K562 (cell line): Measurements from ENCODE around the gene DNAJC30. TPM values are rescaled to one million over a fixed set of nuclear protein-coding genes. Genes with fewer than 3 reads are reported as not detected.
A peak's percentile ranks its signal among the peaks of the same experiment; 100 is the strongest.

Source experiments
- BHLHE40 ChIP-seq: IDR thresholded peaks from 2 replicates; pipeline ENCODE4 v1.6.1; 2011; ENCODE audit warnings: low read length, improper control_type of control experiment
- BRCA1 ChIP-seq, 2 experiments: fragments of 450-650 bp in 1 of 2; sonication (generic) in 1 of 2; formaldehyde crosslinking in 1 of 2; IDR thresholded peaks; 2 replicates each; pipeline versions ENCODE4 v1.5.0 to v1.6.1; 2017 to 2020; ENCODE audit warnings: mild to moderate bottlenecking in 1 of 2, missing genetic modification reagents in 1 of 2
- DEAF1 ChIP-seq: fragments of 450-650 bp; formaldehyde crosslinking; IDR thresholded peaks from 2 replicates; pipeline ENCODE4 v1.4.0; 2020; ENCODE audit warnings: mild to moderate bottlenecking, moderate library complexity
- EGR1 ChIP-seq: fragments of 450-650 bp; conservative IDR thresholded peaks from 2 replicates; pipeline ENCODE4 v1.6.1; 2017; ENCODE audit warnings: mild to moderate bottlenecking
- ELF4 ChIP-seq: fragments of 450-650 bp; formaldehyde crosslinking; IDR thresholded peaks from 2 replicates; pipeline ENCODE4 v1.4.0; 2022; ENCODE audit warnings: missing genetic modification characterization
- ESRRB ChIP-seq: fragments of 250-450 bp; sonication (Bioruptor Pico); IDR thresholded peaks from 2 replicates; pipeline ENCODE4 v1.5.0; 2020; ENCODE audit warnings: mild to moderate bottlenecking, moderate library complexity, borderline replicate concordance
- FOXA1 ChIP-seq: fragments of 450-650 bp; IDR thresholded peaks from 2 replicates; pipeline ENCODE4 v1.6.1; 2016; ENCODE audit warnings: mild to moderate bottlenecking, borderline replicate concordance
- IRF9 ChIP-seq: fragments of 450-650 bp; IDR thresholded peaks from 2 replicates; pipeline ENCODE4 v1.6.1; 2016; ENCODE audit warnings: missing biosample characterization, missing genetic modification characterization
- KLF10 ChIP-seq: fragments of 250-450 bp; sonication (Bioruptor Pico); IDR thresholded peaks from 2 replicates; pipeline ENCODE4 v1.6.1; 2021; ENCODE audit warnings: matching md5 sums
- MTA2 ChIP-seq: fragments of 450-650 bp; IDR thresholded peaks from 2 replicates; pipeline ENCODE4 v1.6.1; 2016; ENCODE audit warnings: low read depth
- PHF21A ChIP-seq: fragments of 450-650 bp; IDR thresholded peaks from 2 replicates; pipeline ENCODE4 v1.6.1; 2017; ENCODE audit warnings: low read depth, borderline replicate concordance
- SRSF9 ChIP-seq: fragments of 200-400 bp; formaldehyde crosslinking; IDR thresholded peaks from 2 replicates; pipeline ENCODE4 v1.6.1; 2017; ENCODE audit warnings: low read depth, low read length, borderline replicate concordance
- TRIM25 ChIP-seq: fragments of 450-650 bp; IDR thresholded peaks from 2 replicates; pipeline ENCODE4 v1.7.0; 2016; ENCODE audit warnings: borderline replicate concordance
- ZBTB5 ChIP-seq: fragments of 450-650 bp; IDR thresholded peaks from 2 replicates; pipeline ENCODE4 v1.6.1; 2017; ENCODE audit warnings: antibody characterized with exemption
- ZC3H4 ChIP-seq: sonication (generic); formaldehyde crosslinking; IDR thresholded peaks from 2 replicates; pipeline ENCODE4 v1.9.0; 2021; ENCODE audit warnings: missing genetic modification reagents, borderline replicate concordance
- ZNF224 ChIP-seq: sonication (generic); formaldehyde crosslinking; IDR thresholded peaks from 2 replicates; pipeline ENCODE4 v1.8.0; 2022; ENCODE audit warnings: mild to moderate bottlenecking, missing genetic modification reagents
- ZNF740 ChIP-seq, 3 experiments: fragments of 200-800 bp in 1 of 3; sonication (Bioruptor generic) in 1 of 3; sonication (generic) in 1 of 3; formaldehyde crosslinking in 1 of 3; IDR thresholded peaks; 2 replicates each; pipeline versions ENCODE4 v1.6.1 to v1.8.0; 2016 to 2022; ENCODE audit warnings: mild to moderate bottlenecking in 2 of 3, missing compliant biosample characterization in 2 of 3, missing genetic modification characterization in 2 of 3, missing genetic modification reagents in 1 of 3
- ZNF764 ChIP-seq: fragments of 250-450 bp; sonication (Bioruptor Pico); IDR thresholded peaks from 2 replicates; pipeline ENCODE4 v1.4.0; 2020; ENCODE audit warnings: low read depth, mild to moderate bottlenecking, moderate library complexity
- polyA plus RNA-seq, 8 experiments: library from polyadenylated mRNA; depleted of rRNA in 4 of 8; stranded (reverse) in 5 of 8; unstranded in 3 of 8; fragments of >200 nt; fragmentation: Nextera tagmentation in 2 of 8; fragmentation: Illumina TruSeq in 1 of 8; extraction: Ambion mirVana in 2 of 8; extraction: Trizol in 1 of 8; gene quantifications; 2 replicates each; pipeline versions ENCODE4 v1.2.1 to v1.2.3, GENCODE V29; 2011 to 2014; ENCODE audit warnings: inconsistent platforms in 1 of 8, missing spikeins in 1 of 8
- total RNA-seq, 7 experiments: library from RNA; depleted of rRNA in 6 of 7; stranded (reverse); fragments of >200 nt in 6 of 7; fragmentation: Illumina TruSeq in 2 of 7; extraction: Trizol in 2 of 7; gene quantifications; 2 replicates each; pipeline versions ENCODE4 v1.2.1 to v1.2.3, GENCODE V29; 2011 to 2021; ENCODE audit warnings: low replicate concordance in 1 of 7

The DNAJC30 gene
- total and polyA plus RNA-seq, 9 of the 15 experiments (the other 6 are each of a cell fraction or from before 2014, with no cell fraction given), result 1.1 to 11.3 (median 4.6) TPM

GRCh38 chr7:73683056-73683787 lies at the start of gene DNAJC30, which contains the start of gene BUD23 (continued):
- TF ChIP-seq ZNF764 (CRISPR knock-in tag), result no peak
- TF ChIP-seq FOXA1, result no peak
- no peak for TF ChIP-seq ELF4 (CRISPR knock-in tag)
- no peak for TF ChIP-seq ESRRB (CRISPR knock-in tag)
- no peak for TF ChIP-seq KLF10 (CRISPR knock-in tag)
- TF ChIP-seq ZNF224 (CRISPR knock-in tag), result no peak
- TF ChIP-seq DEAF1 (CRISPR knock-in tag), result no peak
- no peak for TF ChIP-seq SRSF9
- TF ChIP-seq ZBTB5, result no peak
- TF ChIP-seq IRF9, result no peak
- TF ChIP-seq TRIM25, result no peak
- no peak for TF ChIP-seq BRCA1 (IDR thresholded peaks at IDR 0.05)
- TF ChIP-seq BRCA1 (CRISPR knock-in tag; IDR thresholded peaks at IDR 0.05), result no peak
- peak; percentile 94 for TF ChIP-seq ZNF740 (CRISPR knock-in tag; IDR thresholded peaks at IDR 0.05)
- TF ChIP-seq ZNF740 (tag; IDR thresholded peaks at IDR 0.05), result peak in 1 of 2 experiments; percentile 87; a peak in 2 of 4 replicates
- peak; percentile 79 for TF ChIP-seq EGR1
- TF ChIP-seq PHF21A, result no peak
- TF ChIP-seq ZC3H4, result no peak
- TF ChIP-seq MTA2, result no peak
- peak; percentile 76 for TF ChIP-seq BHLHE40
